Measurements from ENCODE around the gene TEK.

Gene TEK

GRCh38 chr9:27151693-27152404, 42.8 kb downstream of the TEK start:
- H3K79me2 ChIP-seq (ENCODE audit: control insufficient read depth, low read length): no peaks in the 10 kb centered on the region
- no peaks in the 10 kb centered on the region for H3K9me2 ChIP-seq (replicated peaks; ENCODE audit: control insufficient read depth, low read length)
- no peaks in the 10 kb centered on the region for H3K27me3 ChIP-seq (ENCODE audit: control insufficient read depth, low read length)
- H3K4me1 ChIP-seq (ENCODE audit: control insufficient read depth, low read length): no peaks in the 10 kb centered on the region
- no peaks in the 10 kb centered on the region for H4K20me1 ChIP-seq (ENCODE audit: control insufficient read depth, insufficient read depth, low read depth, low read length)
- no peak for TF ChIP-seq EZH2phosphoT487 (IDR thresholded peaks at IDR 0.05; ENCODE audit: borderline replicate concordance, low read length)
- TF ChIP-seq, protein P1, sequence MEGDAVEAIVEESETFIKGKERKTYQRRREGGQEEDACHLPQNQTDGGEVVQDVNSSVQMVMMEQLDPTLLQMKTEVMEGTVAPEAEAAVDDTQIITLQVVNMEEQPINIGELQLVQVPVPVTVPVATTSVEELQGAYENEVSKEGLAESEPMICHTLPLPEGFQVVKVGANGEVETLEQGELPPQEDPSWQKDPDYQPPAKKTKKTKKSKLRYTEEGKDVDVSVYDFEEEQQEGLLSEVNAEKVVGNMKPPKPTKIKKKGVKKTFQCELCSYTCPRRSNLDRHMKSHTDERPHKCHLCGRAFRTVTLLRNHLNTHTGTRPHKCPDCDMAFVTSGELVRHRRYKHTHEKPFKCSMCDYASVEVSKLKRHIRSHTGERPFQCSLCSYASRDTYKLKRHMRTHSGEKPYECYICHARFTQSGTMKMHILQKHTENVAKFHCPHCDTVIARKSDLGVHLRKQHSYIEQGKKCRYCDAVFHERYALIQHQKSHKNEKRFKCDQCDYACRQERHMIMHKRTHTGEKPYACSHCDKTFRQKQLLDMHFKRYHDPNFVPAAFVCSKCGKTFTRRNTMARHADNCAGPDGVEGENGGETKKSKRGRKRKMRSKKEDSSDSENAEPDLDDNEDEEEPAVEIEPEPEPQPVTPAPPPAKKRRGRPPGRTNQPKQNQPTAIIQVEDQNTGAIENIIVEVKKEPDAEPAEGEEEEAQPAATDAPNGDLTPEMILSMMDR (IDR thresholded peaks at IDR 0.05; ENCODE audit: low read depth, low read length, poor library complexity, severe bottlenecking): no peak
- no peak overlapping the region for H3K27ac ChIP-seq (ENCODE audit: low read depth, low read length)
- no peak overlapping the region for H3K4me2 ChIP-seq (ENCODE audit: low read length)
- H3K9me3 ChIP-seq (ENCODE audit: control insufficient read depth, insufficient read depth, low read length): no peaks in the 10 kb centered on the region
- H3F3A ChIP-seq (ENCODE audit: control insufficient read depth, insufficient read depth): no peaks in the 10 kb centered on the region
- no peaks in the 10 kb centered on the region for H3K36me3 ChIP-seq (ENCODE audit: control insufficient read depth, low read length)
- no peak overlapping the region for H3K4me3 ChIP-seq (ENCODE audit: low read length)

GRCh38 chr9:27152405-27152718, 43.3 kb downstream of the TEK start:
- Histone ChIP-seq H3K27me3 (ENCODE audit: control insufficient read depth, low read length) (no peaks in the 10 kb centered on the region), H3F3A (ENCODE audit: control insufficient read depth, insufficient read depth) (no peaks in the 10 kb centered on the region), H3K4me1 (ENCODE audit: control insufficient read depth, low read length) (no peaks in the 10 kb centered on the region), H3K36me3 (ENCODE audit: control insufficient read depth, low read length) (no peaks in the 10 kb centered on the region), H3K27ac (ENCODE audit: low read depth, low read length) (no peak overlapping the region), H3K79me2 (ENCODE audit: control insufficient read depth, low read length) (no peaks in the 10 kb centered on the region), H3K9me3 (ENCODE audit: control insufficient read depth, insufficient read depth, low read length) (no peaks in the 10 kb centered on the region), H3K9me2 (replicated peaks; ENCODE audit: control insufficient read depth, low read length) (no peaks in the 10 kb centered on the region), H4K20me1 (ENCODE audit: control insufficient read depth, insufficient read depth, low read depth, low read length) (no peaks in the 10 kb centered on the region), H3K4me2 (ENCODE audit: low read length) (no peak overlapping the region), H3K4me3 (ENCODE audit: low read length) (no peak overlapping the region)
- TF ChIP-seq, protein P1 (IDR thresholded peaks at IDR 0.05; ENCODE audit: low read depth, low read length, poor library complexity, severe bottlenecking): no peak
- no peak for TF ChIP-seq EZH2phosphoT487 (IDR thresholded peaks at IDR 0.05; ENCODE audit: borderline replicate concordance, low read length)

DNA sequence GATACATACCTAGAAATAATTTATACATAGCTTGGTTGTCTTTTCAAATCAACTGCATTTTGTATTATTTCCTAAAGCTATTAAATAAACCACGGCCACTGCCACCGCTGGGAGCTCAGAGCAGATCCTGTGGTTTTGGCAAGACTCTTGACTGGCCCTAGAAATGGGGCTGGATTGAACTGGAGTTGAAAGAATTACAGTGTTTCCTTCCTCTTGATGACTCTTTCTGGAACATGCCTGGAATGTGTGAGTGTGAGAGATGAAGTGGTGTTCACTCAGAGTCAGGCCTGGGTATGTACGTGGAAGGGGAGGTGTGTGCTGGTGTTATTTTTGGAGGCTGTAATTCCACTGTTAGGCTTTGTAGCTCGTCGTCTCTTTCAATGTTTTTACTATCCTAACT, 45.9 kb downstream of the TEK start:
- H3K79me2 ChIP-seq (ENCODE audit: control insufficient read depth, low read length): no peaks in the 10 kb centered on the region
- no peak overlapping the region for H3K4me2 ChIP-seq (ENCODE audit: low read length)
- no peaks in the 10 kb centered on the region for H3K9me2 ChIP-seq (replicated peaks; ENCODE audit: control insufficient read depth, low read length)
- no peak overlapping the region for H3K27ac ChIP-seq (ENCODE audit: low read depth, low read length)
- no peaks in the 10 kb centered on the region for H3K4me1 ChIP-seq (ENCODE audit: control insufficient read depth, low read length)
- H3K9me3 ChIP-seq (ENCODE audit: control insufficient read depth, insufficient read depth, low read length): no peaks in the 10 kb centered on the region
- no peaks in the 10 kb centered on the region for H3F3A ChIP-seq (ENCODE audit: control insufficient read depth, insufficient read depth)
- TF ChIP-seq EZH2phosphoT487 (IDR thresholded peaks at IDR 0.05; ENCODE audit: borderline replicate concordance, low read length): no peak
- TF ChIP-seq, protein P1 (IDR thresholded peaks at IDR 0.05; ENCODE audit: low read depth, low read length, poor library complexity, severe bottlenecking): no peak
- no peaks in the 10 kb centered on the region for H3K27me3 ChIP-seq (ENCODE audit: control insufficient read depth, low read length)
- no peaks in the 10 kb centered on the region for H3K36me3 ChIP-seq (ENCODE audit: control insufficient read depth, low read length)
- no peaks in the 10 kb centered on the region for H4K20me1 ChIP-seq (ENCODE audit: control insufficient read depth, insufficient read depth, low read depth, low read length)
- H3K4me3 ChIP-seq (ENCODE audit: low read length): no peak overlapping the region

Data from DOHH2 (cell line).